HG03097 (cell line): ENCODE data around the gene GCC2.
"Not testable (repeated sequence)": the region's sequence is repeated elsewhere in the genome, so short reads cannot be mapped to it uniquely, and the experiment has no call there.

Experiments used
- ATAC-seq: cut with Tn5 transposase; IDR thresholded peaks from one replicate; pipeline ENCODE4 v1.9.1; 2021; ENCODE audit not compliant: unreplicated experiment, low FRiP score

GCC2 gene

DNA sequence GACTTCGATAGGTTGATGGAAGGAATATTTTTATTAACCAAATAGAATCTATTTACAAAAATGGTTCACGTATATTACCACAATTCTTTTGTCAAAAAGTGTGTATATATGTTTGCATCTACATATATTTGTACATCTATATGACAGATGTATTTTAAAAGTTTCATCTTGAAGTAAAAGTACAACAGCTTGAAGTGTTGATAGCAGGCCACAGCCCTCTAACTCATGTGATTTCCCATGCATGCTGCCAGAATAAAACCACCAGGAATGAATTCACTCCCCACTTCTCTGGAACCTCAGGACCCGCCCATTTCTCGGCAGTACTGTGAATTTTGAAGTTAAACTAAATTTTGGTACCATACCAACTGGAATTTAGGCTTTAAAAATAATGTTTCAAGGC is 58.6 kb downstream of the GCC2 start:
- not testable (repeated sequence) for ATAC-seq

GRCh38 chr2:108512431-108512830 is 63.4 kb downstream of the GCC2 start:
- ATAC-seq: not testable (repeated sequence)

DNA sequence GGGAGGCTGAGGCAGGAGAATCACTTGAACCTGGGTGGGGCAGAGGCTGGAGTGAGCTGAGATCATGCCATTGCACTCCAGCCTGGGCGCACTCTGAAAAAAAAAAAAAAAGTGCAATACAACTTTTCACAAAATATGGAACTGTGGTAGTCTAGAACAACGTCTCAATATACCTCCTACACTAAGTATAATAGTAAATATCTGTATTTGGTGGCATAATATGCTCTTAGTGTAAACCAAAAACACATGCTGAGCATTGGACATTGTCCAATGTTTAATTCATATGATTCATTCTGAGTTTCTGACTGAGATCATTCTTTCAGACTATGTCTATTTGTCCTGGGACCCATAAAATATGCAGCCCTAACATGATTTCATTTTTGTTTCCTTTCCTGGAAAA is 65.5 kb downstream of the GCC2 start:
- ATAC-seq: not testable (repeated sequence)

- ATAC-seq: not testable (repeated sequence)
Observed at GRCh38 chr2:108524688-108525087, 75.7 kb downstream of the GCC2 start.

GRCh38 chr2:108525258-108525657 is 76.3 kb downstream of the GCC2 start:
- ATAC-seq: not testable (repeated sequence)

DNA sequence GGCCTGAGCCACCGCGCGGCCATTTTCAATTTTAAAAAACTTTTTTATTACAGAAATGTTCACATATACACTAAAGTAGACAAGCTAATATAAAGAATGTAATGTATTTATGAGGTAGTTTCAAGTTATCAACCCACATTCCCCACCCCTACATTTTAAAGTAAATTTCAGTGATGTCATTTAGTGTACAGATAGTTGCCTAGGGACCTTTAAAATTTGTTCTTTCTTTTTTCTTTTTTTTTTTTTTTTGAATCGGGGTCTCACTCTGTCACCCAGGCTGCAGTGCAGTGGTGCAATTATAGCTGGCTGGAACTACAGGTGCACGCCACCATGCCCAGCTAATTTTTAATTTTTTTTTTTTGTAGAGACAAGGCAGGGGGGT is 82.7 kb downstream of the GCC2 start:
- ATAC-seq: no peak

- ATAC-seq: peak; percentile 89
Observed at GRCh38 chr2:108533832-108534583, 85.0 kb downstream of the GCC2 start, which contains the start of gene LIMS1. LIMS1 (plus strand) TSS chr2:108534470; CDS start chr2:108534563, 93 bp downstream.

DNA sequence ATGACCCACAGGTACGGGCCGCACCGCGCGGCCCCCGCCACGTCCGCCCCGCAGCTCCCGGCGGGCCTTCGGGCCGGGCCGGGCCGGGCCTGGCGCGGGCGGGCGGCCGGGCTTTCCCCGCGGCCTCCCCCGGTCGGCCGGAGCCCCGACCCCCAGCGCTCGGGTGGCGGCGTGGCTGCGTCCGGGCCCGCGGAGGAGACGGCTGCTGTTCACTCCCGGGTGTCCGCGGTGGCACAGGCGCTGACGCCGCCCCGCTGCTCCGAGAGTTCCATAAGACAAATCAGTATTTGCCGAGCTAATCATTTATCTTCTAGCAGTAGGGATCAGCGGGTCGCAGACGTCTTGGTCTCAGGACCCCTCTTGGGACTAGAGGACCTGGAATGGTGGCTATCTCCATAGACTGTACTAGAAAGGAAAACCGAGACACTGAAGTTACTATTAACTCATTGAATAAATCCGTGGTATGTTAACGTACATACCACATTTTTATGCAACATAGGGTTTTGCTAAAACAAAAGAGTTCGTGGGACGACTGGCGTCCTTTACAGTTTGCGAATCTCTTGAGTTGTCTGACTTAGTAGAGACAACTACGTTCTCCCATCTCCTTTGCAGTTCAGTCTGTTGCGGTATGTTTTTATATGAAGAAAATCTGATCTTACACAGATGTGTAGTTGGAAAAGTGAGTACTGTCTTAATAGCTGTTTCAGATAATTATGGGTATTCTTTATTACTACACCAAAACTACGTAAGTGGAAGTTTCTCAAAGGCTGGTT is 85.8 kb downstream of the GCC2 start:
- peak; percentile 34 for ATAC-seq

GRCh38 chr2:108535357-108535631 is 86.3 kb downstream of the GCC2 start:
- no peak for ATAC-seq

GRCh38 chr2:108536133-108536780 is 87.3 kb downstream of the GCC2 start:
- no peak for ATAC-seq

DNA sequence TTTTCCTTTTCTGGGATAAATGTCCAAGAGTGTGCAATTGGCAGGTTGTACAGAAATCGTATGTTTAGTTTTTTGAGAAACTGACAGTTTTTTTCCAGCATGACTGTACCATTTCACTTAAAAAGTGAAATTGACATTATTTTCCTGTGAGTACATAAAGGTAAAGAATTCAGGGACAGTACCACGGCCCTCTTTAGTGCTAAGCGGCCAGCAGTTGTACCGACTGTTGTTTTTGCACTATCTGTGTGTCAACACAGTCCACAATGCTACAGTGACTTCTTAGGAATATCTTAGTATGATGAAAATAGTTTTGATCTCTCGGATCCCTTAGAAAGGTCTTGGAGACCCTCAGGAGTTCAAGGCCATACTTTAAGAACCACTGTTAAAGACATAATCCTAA is 87.9 kb downstream of the GCC2 start:
- no peak for ATAC-seq

- ATAC-seq: no peak
Observed at GRCh38 chr2:108538000-108538625, 89.1 kb downstream of the GCC2 start.

GRCh38 chr2:108541451-108541850 is 92.4 kb downstream of the GCC2 start:
- no peak for ATAC-seq

DNA sequence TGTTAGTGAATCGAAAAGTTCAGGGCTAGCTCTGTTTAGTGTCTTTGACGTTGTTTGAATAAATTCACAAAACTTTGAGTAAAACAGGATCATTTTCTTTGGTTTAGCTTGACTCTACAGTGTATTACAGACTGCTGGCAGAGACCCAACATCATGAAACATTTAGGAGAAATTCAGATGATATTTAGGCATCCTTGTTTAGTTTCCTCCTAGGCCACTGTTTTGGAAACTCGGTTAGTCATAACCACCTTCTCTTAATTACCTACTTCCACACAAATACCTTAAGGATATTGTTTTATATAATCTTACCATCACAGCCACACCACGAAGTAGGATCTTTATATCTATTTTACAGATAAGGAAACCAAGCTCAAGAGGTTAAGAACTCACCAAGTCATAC is 93.1 kb downstream of the GCC2 start:
- no peak for ATAC-seq

- no peak for ATAC-seq
Observed at GRCh38 chr2:108547606-108548005, 98.6 kb downstream of the GCC2 start.

GRCh38 chr2:108548208-108549003 is 99.4 kb downstream of the GCC2 start:
- ATAC-seq: no peak

DNA sequence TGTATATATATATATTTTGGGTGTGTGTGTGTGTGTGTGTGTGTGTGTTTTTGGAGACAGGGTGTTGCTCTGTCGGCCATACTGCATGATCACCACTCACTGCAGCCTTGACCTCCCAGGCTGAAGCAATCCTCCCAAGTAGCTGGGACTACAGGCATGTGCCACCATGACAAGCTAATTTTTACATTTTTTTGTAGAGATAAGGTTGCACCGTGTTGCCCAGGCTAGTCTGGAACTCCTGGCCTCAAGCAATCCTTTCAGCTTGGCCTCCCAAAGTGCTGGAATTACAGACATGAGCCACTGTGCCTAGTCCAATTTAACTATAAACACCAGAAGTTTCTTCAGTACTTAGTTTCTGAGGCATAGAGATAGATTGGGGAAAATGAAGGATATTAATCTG is 103.6 kb downstream of the GCC2 start:
- ATAC-seq: no peak

DNA sequence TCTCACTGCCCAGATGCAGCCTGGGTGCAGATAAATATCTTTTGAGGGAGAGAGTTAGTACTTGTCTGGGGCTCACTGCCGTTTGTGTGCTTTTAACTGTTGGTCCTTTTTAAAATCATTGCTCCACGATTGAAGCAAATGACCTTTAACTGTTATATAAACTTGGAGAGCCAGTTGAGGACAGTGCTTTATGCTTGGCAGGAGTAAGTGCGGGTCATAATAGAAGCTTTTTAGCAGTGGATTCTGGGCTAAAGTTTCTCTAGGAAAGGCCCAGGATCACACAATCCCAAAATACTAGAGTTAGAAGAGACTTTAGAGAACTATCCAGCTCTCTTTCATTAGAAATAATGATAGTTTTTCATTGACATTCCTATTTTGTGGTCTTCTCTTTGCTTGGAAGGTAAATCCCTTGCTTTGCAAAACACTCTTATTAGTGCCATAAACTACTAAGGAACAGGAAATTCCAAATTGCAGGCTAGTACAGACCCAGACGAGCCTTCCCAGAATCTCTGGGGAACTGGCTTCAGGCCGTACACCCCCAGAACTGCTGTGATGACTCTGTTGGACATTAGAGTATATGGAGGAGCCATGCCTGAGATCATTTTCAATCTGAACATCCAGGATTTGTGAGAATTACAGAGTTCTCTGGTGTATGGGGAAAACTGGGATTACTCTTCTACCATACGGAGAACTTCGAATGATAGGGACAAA is 104.4 kb downstream of the GCC2 start:
- no peak for ATAC-seq

GRCh38 chr2:108554528-108554927 is 105.5 kb downstream of the GCC2 start:
- ATAC-seq: no peak

DNA sequence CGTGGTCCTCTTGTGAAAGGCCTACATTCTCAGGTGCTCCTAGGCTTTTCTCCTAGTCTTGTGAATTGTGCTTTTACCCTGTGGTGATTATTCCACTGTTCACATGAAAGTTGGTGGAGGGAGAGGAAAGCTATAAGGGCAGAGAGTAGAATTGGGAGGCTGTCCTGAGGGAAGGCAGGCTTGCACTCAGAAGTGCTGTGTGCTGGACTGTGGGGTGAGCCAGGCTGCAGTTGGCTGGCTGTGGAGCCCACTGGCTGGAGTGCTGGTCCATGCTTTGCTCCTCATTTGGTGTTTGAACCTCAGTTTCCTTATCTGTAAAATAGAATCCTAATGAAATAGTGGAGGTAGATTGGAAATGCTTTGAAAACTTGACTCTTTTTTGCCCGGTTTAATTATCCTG is 106.6 kb downstream of the GCC2 start:
- ATAC-seq: no peak
